Putamen (tissue), 1 donor: ENCODE data around the gene PLA2G4B.

Source experiments
- DNase-seq: peaks from one replicate; pipeline ENCODE4 v3.0.0-alpha.2; 2016; ENCODE audit warnings: low spot score

Gene PLA2G4B

GRCh38 chr15:41838400-41838897 lies at the start of gene PLA2G4B:
Gene PLA2G4B, plus strand, starts transcription at chr15:41838847. Its CDS starts 67 bp downstream, at chr15:41838914.
- no peak for DNase-seq

- no peak for DNase-seq
These were observed 49.4 kb upstream of the PLA2G4B start for GRCh38 chr15:41789236-41789635.

GRCh38 chr15:41789662-41790061 lies 49.0 kb upstream of the PLA2G4B start:
- DNase-seq, result no peak

- no peak for DNase-seq
These were observed 48.5 kb upstream of the PLA2G4B start for GRCh38 chr15:41790169-41790568.

DNA sequence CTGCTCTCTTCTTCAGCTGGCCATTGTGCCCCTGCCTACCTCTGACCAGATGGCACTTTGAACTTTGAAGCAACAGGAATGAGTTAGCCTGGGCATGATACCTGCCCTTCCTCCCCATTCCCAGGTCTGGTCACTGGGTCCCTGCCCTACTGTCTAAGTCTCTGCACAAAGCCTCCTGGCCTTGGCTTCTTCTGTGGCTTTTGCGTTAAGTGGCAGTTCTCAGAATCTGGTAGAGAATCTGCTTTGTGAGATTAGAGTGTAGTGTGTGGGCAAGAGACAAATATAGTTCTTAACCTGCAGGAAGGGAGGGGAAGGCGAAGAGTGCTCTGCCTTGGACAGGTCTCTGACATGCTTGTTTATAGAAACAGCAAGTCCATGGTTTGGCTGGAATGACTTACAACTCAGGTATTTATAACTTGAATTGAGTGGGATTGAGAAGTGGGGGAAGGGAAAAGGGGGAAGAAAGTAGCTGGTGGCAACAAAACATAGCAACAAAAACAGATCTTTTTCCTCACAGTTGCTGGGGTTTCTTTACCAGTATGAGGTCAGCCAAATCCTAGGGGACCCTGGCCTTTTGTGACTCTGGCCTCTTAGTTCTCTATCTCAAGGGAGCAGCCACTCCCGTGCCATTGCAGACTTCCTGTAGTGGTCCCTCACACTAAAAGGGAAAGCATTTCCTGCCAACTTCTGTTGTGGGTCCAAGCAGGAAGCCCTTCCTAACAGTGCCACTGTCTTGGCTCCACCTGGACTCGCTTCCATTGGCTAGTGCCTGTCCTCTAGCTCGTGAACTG lies 47.7 kb upstream of the PLA2G4B start:
- no peak for DNase-seq

DNA sequence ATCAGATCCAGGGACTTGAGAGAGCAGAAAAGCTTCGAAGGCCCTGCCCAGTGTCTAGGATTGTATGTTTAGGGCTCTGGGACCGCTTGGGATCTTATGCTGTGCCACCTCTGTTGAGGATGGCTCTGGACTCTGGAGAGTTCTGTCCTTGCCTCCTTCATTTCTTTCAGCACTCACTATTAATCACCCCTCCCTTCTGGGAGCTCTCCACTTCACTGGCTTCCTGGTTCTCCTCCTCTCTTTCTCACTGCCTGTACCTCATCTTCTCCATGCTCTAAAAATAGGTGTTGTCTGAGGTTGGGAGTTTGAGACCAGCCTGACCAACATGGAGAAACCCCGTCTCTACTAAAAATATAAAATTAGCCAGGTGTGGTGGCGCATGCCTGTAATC lies 47.1 kb upstream of the PLA2G4B start:
- no peak for DNase-seq

DNA sequence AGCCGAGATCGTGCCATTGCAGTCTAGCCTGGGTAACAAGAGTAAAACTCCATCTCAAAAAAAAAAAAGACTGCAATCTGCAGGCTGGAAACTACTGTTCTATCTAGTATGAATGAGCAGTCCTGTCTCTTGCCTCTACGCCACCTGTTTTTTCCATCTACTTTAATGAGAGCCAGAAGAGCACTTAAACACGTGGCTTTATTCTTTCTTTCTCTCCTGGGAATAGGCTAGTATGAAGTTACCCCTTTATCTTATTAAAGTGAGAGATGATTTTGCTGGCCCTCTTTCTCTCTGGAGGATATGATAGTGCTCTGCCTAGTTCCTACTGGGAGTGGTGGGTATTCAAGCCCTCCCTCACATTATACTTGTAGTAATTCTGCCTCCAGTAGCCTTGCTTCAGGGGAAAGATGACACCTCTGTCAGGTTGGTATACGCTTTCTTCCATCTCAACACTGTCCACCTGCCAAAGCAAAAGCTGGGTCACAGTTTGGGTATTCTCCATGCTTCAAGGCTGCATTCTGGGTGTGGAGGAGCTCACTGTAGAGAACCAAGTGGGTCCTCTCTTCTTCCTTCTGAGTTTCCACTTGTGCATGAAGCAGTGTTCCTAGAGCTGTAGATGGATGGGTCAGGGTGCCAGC lies 46.5 kb upstream of the PLA2G4B start:
- no peak for DNase-seq

GRCh38 chr15:41794081-41794480 lies 44.6 kb upstream of the PLA2G4B start:
- DNase-seq, result no peak

DNA sequence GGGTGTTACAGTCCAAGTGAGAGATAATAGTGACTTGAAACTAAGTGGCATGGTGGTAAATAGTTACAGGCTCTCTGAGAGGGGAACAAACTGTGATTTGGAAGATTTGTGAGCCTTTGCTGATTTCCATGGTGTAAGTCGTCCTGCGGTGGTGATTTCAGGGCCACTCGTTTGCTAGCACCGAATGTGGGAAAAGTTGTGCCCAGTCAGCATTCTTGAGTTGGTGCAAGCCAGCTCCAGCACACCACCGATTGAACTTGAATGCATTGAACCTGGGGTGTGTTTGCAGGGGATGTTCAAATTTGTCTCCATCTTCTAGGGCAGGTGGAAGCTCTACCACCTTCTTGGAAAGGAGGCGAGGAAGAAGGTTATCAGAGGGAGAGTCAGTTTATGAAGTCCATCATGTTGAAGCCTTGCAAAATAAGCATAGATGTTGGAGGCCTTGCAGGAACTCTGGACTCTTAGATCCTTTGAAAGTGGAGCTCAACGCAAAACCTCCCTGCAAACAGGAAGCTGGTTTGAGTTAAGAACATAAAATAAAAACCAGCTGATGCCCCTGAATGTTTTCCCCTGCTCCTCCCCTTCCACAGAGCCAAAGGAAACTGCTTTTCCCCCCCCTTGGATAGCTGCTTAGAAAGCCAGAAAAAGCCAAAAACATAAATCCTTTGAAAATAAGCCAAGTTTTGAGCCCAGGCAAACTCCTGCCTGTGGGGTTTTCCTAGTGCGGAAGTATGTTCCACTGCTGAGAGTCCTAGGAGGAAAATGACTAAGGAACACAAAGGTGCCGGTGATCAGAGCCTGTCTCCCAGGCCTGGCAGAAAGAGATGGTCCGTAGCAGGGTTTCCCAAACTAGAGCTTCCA lies 42.4 kb upstream of the PLA2G4B start:
- DNase-seq, result no peak

DNA sequence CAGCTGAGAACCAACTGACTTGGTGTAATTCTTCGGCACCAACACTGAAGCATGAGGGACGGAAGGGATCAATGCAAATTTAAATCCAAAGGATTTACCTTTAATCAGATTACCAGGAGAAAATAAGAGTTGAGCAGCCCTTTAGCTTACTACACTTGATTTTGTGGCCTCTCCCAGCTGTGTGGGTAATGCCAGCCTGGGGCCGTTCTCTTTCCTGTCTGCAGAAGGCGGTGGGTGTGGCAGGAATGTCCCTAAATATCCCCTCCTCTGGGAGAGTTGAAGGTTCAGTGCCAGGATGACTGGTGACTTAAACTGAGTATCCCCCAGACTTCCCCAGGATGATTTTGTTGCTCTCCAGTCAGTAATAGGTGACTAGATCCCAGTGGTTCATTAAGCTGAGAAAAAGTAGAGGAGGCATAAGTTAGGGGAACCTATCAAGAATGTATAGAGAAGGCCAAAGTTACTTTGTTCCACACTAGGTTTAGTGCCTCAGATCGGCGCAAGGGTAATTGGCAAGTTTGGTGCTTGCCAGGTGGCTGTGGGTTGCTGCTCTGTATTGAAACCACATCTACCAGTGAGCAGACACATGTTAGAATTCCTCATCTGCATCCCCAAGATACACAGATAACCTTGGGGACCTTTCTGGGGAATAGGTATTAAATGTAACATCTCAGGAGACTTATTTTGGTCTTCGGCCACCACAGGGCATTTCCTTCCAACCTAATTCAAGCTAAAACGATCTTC lies 41.3 kb upstream of the PLA2G4B start:
- no peak for DNase-seq

GRCh38 chr15:41798607-41799487 lies 39.8 kb upstream of the PLA2G4B start:
- DNase-seq, result no peak

- no peak for DNase-seq
These were observed 39.2 kb upstream of the PLA2G4B start for GRCh38 chr15:41799488-41799805.

GRCh38 chr15:41801185-41801584 lies 37.5 kb upstream of the PLA2G4B start:
- no peak for DNase-seq

GRCh38 chr15:41801850-41802455 lies 36.7 kb upstream of the PLA2G4B start:
- no peak for DNase-seq

DNA sequence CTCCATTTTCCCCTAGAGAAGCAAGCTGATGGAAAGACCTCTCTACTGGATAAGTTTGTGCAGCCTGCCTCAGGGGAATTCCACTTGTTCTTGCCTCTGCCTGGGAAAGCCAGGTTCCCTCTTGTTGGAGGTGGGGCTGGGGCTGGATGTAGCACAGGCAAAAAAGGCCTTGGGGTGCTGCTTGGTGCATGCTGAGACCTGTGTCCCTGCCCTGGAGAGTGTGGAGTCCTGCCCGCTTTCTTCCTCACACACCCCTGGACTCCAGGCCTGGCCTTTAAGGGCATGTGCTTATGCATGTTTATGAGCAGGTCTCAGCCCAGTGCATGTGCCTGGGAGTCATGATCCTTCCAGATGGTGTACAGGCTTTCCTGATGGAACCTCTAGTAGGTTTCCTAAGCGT lies 34.3 kb upstream of the PLA2G4B start:
- DNase-seq, result no peak

DNA sequence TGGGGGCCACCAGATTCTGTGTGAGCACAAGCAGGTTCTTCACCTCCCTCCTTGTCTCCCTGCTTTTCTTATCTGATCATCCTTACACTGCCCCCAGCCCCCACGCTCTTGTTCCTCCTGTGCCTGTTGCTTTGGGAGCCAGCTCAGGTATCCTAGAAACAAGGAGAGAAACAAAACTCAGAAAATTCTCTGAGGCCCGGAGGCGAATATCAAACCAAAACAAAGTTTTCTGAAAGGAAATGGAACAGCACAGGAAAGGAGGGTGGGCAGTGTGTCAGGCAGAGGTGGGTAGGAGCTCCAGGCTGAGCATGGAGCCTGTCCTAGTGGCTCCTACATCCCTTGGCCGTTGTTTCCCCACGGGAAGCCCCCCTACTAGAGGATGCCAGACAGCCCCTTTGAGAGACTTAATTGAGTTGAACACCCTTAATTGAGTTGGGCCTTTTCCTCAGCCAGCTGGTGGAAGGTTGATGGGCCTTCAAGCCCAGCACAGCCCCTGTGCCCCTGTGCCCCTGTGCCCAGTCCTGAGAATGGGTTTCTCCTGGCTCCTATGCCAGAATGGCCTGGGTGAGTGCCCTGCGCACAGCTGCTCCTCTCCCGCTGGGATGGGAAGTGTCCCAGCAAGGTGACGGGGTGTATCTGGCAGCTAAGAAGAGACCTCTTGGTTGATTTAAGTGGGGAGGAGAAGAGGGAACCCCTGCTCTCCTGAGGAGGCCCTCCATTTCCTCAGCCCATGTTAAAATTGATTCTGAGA lies 33.6 kb upstream of the PLA2G4B start:
- no peak for DNase-seq

GRCh38 chr15:41805711-41806110 lies 32.9 kb upstream of the PLA2G4B start:
- DNase-seq, result no peak

GRCh38 chr15:41806291-41807181 lies 32.1 kb upstream of the PLA2G4B start:
- DNase-seq, result no peak

GRCh38 chr15:41809121-41809520 lies 29.5 kb upstream of the PLA2G4B start:
- DNase-seq, result no peak
